HG02798 (cell line): ENCODE measurements around the gene RSRC2.

ENCODE experiments used
- ATAC-seq: cut with Tn5 transposase; IDR thresholded peaks from one replicate; pipeline ENCODE4 v1.9.1; 2021; ENCODE audit warnings: mild to moderate bottlenecking; ENCODE audit not compliant: unreplicated experiment, poor library complexity

Gene RSRC2

GRCh38 chr12:122457627-122458026 lies 69.1 kb downstream of the RSRC2 start:
- no peak for ATAC-seq

- no peak for ATAC-seq
Observed at GRCh38 chr12:122454739-122455138, 72.0 kb downstream of the RSRC2 start.

GRCh38 chr12:122454250-122454721 lies 72.5 kb downstream of the RSRC2 start:
- ATAC-seq: no peak
